IgD-negative memory B cell (primary cell): ENCODE measurements around the gene FBXW10. TPM values are rescaled to one million over a fixed set of nuclear protein-coding genes. Genes with fewer than 3 reads are reported as not detected.
"Not testable (repeated sequence)": the region's sequence is repeated elsewhere in the genome, so short reads cannot be mapped to it uniquely, and the experiment has no call there.

Experiments used
- H3K27ac Mint-ChIP-seq, 3 donors: one replicate each; pipeline ENCODE4 v1.8.0; 2020 to 2022; ENCODE audit warnings: mild to moderate bottlenecking in 3 of 3, mixed read lengths in 3 of 3, moderate library complexity in 1 of 3
- H3K27me3 Mint-ChIP-seq: one replicate; pipeline ENCODE4 v1.8.0; 2021; ENCODE audit warnings: mixed read lengths
- H3K36me3 Mint-ChIP-seq: one replicate; pipeline ENCODE4 v1.8.0; 2020; ENCODE audit warnings: mild to moderate bottlenecking, mixed read lengths
- H3K4me1 Mint-ChIP-seq, 3 donors: one replicate each; pipeline ENCODE4 v1.8.0; 2020 to 2022; ENCODE audit warnings: mixed read lengths in 3 of 3, mild to moderate bottlenecking in 1 of 3
- H3K4me3 Mint-ChIP-seq, 4 donors: one replicate each; pipeline ENCODE4 v1.8.0; 2020 to 2022; ENCODE audit warnings: mild to moderate bottlenecking in 4 of 4, mixed read lengths in 4 of 4, moderate library complexity in 3 of 4
- H3K9me3 Mint-ChIP-seq, 3 donors: one replicate each; pipeline ENCODE4 v1.8.0; 2020 to 2021; ENCODE audit warnings: mixed read lengths in 3 of 3, mild to moderate bottlenecking in 1 of 3
- polyA plus RNA-seq: library from polyadenylated mRNA; unstranded; fragments of 300-500 nt; fragmentation: Illumina TruSeq; gene quantifications from one replicate; pipeline ENCODE4 v1.2.3, GENCODE V29; 2021

FBXW10 gene
- polyA plus RNA-seq, 1 donor from 2014 or later = not detected

DNA sequence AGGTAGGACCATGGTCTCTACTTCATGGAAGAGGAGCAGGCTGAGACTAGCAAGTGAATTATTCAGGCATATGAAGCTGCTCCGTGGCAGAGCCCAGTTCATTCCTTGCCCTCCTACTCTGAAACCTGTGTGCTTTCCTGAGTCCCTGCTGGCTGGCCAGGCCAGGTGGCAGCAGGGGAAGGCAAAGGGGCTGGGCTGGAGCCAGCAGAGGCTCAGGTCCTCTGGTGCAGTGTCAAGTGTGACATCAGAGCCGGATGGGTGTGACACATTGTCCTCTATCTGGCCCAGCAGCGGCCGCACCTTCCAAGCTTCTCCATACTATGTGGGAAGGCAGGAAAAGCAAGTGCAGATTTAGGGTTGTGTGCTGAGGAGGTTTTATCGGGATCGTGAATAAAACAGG, 2.6 kb upstream of the FBXW10 start:
- H3K36me3 Mint-ChIP-seq, H3K27ac Mint-ChIP-seq, H3K9me3 Mint-ChIP-seq, H3K4me1 Mint-ChIP-seq, H3K27me3 Mint-ChIP-seq, H3K4me3 Mint-ChIP-seq: not testable (repeated sequence)

DNA sequence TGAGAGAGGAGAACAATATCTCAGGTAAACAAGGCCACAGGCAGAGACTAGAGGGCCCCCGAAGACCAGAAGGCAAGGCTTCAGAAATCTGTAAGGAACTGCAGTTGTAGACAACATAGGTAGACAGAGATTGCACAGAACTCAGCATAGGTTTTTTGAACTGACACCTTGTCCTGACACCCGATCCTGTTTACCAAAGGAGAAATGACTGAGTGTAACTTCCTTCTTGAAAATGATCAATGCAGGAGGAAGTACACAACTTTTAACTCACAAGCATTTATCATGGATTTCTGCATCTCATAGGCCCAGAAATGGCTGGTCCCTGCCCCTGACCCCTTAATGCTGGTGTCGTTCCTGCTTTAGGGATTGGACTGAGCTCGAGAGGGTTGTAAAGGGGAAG, 872 bp downstream of the FBXW10 start:
- H3K27me3 Mint-ChIP-seq, H3K4me1 Mint-ChIP-seq, H3K36me3 Mint-ChIP-seq, H3K9me3 Mint-ChIP-seq, H3K4me3 Mint-ChIP-seq, H3K27ac Mint-ChIP-seq: not testable (repeated sequence)

GRCh38 chr17:18746551-18746950, 2.7 kb downstream of the FBXW10 start:
- H3K27me3 Mint-ChIP-seq, H3K36me3 Mint-ChIP-seq, H3K27ac Mint-ChIP-seq, H3K4me1 Mint-ChIP-seq, H3K4me3 Mint-ChIP-seq, H3K9me3 Mint-ChIP-seq: not testable (repeated sequence)

DNA sequence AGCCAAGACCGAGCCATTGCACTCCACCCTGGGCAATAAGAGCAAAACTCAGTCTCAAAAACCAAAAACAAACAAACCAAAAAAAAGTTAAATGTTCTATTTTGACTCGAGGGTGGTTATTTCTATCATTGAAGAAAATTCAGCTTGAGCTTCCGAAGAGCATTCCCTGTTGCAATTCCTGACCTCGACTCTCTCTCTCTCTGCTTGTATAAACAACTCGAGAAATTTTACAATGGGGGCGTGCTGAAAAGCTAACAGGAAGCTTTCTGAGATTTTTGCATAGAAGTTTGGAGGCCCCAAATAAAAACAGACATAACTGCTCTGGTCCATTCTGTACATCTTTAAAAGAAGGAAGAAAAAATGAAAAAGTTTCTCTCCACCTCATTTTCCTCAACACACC, 3.6 kb downstream of the FBXW10 start:
- not testable (repeated sequence) for H3K9me3 Mint-ChIP-seq, H3K4me1 Mint-ChIP-seq, H3K4me3 Mint-ChIP-seq, H3K27ac Mint-ChIP-seq, H3K36me3 Mint-ChIP-seq, H3K27me3 Mint-ChIP-seq

- H3K27ac Mint-ChIP-seq, H3K27me3 Mint-ChIP-seq, H3K4me1 Mint-ChIP-seq, H3K4me3 Mint-ChIP-seq, H3K9me3 Mint-ChIP-seq, H3K36me3 Mint-ChIP-seq: not testable (repeated sequence)
These were observed 6.4 kb downstream of the FBXW10 start for GRCh38 chr17:18750242-18750641.

- not testable (repeated sequence) for H3K27ac Mint-ChIP-seq, H3K4me3 Mint-ChIP-seq, H3K27me3 Mint-ChIP-seq, H3K9me3 Mint-ChIP-seq, H3K36me3 Mint-ChIP-seq, H3K4me1 Mint-ChIP-seq
These were observed 10.1 kb downstream of the FBXW10 start for GRCh38 chr17:18753829-18754409.

GRCh38 chr17:18755969-18756368, 12.1 kb downstream of the FBXW10 start:
- not testable (repeated sequence) for H3K36me3 Mint-ChIP-seq, H3K27me3 Mint-ChIP-seq, H3K4me1 Mint-ChIP-seq, H3K27ac Mint-ChIP-seq, H3K4me3 Mint-ChIP-seq, H3K9me3 Mint-ChIP-seq

DNA sequence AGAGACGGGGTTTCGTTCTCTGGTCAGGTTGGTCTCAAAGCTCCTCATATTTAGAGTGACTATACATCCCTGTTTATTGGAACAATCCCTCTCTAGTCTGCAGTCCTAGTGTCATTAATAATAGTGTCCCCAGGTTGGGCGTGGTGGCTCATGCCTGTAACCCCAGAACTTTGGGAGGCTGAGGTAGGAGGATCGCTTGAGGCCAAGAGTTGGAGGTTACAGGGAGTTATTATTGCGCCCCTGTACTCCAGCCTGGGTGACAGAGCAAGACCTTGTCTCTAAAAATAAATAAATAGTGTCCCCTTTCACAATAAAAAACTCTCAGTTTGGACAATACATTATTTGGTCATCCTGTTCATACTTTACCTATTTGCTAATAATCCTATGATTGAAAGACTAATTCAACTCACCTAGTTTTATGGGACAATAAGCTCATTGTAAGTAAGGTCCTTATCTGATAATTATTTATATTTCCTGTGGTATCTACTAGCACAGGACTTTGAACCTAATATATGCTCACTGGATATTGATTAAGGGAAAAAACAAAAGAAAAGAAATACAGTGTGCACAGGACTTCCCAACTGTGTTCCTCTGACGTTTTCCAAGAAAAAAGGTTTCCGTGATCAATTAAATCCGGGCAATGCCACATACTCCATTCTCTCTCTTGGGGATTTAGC, 13.7 kb downstream of the FBXW10 start:
- not testable (repeated sequence) for H3K4me3 Mint-ChIP-seq, H3K27ac Mint-ChIP-seq, H3K4me1 Mint-ChIP-seq, H3K27me3 Mint-ChIP-seq, H3K36me3 Mint-ChIP-seq, H3K9me3 Mint-ChIP-seq

DNA sequence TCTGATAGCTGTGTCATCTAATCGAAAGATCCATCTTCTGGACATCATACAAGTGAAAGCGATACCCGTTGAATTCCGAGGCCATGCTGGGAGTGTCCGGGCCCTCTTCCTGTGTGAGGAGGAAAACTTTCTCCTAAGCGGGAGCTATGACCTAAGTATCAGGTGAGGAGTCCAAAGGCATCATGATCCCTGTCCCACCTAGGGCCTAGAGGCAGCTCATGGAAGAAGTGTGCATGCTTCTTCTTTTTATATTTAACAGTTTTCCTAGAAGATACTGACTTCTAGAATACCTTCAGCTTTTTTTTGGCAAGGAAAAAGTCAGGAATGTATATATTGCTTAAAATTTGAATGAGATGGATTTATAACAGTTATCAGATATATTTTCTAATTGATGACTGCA, 14.5 kb downstream of the FBXW10 start:
- not testable (repeated sequence) for H3K36me3 Mint-ChIP-seq, H3K27ac Mint-ChIP-seq, H3K27me3 Mint-ChIP-seq, H3K9me3 Mint-ChIP-seq, H3K4me3 Mint-ChIP-seq, H3K4me1 Mint-ChIP-seq

DNA sequence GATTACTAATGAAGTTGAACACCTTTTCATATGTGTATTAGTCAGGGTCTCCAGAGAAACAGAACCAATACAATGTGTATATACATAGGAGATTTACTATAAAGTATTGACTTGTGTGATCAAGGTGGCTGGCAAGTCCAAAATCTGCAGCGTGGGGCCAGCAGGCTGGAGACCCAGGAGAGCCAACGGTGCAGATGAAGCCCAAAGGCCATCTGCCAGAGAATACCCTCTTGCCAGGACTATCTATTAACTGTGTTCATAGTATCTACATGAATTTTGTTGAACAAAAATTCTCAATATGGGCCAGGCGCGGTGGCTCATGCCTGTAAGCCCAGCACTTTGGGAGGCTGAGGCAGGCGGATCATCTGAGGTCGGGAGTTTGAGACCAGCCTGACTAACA, 16.4 kb downstream of the FBXW10 start:
- not testable (repeated sequence) for H3K9me3 Mint-ChIP-seq, H3K36me3 Mint-ChIP-seq, H3K4me1 Mint-ChIP-seq, H3K27me3 Mint-ChIP-seq, H3K4me3 Mint-ChIP-seq, H3K27ac Mint-ChIP-seq

DNA sequence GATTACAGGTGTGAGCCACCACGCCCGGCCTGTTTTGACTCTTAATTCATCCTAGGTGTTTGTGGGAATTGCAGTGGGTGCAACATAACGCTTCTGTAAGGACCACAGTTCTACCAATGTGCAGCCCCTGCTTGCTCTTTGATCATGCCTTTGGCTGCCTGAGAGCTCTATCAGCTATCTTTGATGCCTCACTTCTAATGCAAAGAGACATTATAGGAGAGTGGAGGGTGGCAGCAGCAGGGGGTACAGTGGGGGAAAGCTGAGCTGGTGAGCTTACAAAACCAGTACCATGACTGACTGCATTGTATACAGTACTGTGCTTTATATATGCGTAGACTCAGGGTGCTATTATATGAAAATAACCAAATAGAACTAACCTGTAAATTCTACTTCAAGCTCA, 26.7 kb downstream of the FBXW10 start:
- H3K4me3 Mint-ChIP-seq, H3K27ac Mint-ChIP-seq, H3K9me3 Mint-ChIP-seq, H3K36me3 Mint-ChIP-seq, H3K4me1 Mint-ChIP-seq, H3K27me3 Mint-ChIP-seq: not testable (repeated sequence)

- H3K4me1 Mint-ChIP-seq, H3K9me3 Mint-ChIP-seq, H3K27ac Mint-ChIP-seq: not testable (repeated sequence)
These were observed 27.2 kb downstream of the FBXW10 start for GRCh38 chr17:18771066-18771465.

DNA sequence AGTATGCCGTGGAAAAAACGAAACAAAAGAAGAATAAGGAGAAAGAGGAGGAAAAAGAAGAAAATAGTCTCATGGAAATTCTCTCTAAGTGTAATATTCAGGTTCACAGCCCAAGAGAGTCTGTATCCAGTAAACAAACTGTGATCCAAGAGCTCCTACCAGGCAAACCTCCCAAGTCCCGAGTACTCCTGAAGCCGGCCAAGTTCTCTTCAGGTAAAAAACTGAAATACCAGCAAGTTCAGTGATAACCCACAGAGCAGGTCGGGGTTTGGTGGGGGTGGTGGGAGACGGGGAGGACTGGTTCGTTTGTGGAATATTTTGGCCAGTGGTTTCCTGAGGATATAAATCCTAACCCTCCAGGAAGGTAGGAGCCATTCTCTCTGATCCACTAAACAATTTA, 28.6 kb downstream of the FBXW10 start:
- peaks cover 3% of the 10 kb centered on the region for H3K36me3 Mint-ChIP-seq
- H3K27me3 Mint-ChIP-seq = peaks cover 4% of the 10 kb centered on the region
- H3K4me3 Mint-ChIP-seq = no peak overlapping the region
- H3K4me1 Mint-ChIP-seq = no peaks in the 10 kb centered on the region
- H3K9me3 Mint-ChIP-seq = no peaks in the 10 kb centered on the region
- H3K27ac Mint-ChIP-seq = no peak overlapping the region

More at GRCh38 chr17:18771066-18771465, 27.2 kb downstream of the FBXW10 start:
- H3K4me3 Mint-ChIP-seq, H3K27me3 Mint-ChIP-seq, H3K36me3 Mint-ChIP-seq: not testable (repeated sequence)

DNA sequence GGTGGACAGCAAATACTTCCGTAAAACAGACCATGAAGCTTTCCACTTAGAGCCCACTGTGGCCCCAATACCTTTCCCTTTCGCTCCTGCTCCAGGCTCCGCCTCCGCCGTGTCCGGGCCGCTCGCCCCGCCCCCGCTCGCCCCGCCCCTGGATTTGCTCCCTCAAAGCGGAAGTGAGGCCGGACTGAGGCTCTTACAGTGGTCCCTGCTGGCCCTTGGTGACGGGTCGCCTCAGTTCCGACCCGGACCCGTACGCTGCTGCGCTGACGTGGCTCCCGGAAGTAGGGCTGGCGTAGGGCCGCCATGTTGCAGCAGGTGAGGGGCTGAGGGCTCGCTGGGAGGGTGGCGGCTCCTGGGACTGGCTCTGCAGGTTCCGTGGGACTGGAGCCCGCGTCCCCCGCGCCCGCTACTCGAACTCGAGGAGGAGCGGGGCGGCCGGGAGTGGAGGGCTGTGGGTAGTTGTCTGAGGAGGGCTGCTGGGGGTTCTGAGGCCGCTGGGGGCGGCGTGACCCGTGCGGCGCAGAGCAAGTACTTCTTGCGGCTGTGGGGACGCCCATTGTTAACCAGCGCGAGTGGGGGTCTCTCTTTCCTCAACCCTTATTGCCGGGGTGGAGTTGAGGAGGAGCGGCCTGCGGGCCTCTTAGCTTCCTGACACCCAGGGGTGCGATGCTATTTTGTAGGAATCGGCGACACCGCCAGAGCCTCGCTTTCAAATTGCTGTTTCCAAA, 37.3 kb downstream of the FBXW10 start, which contains the start of gene TVP23B:
Gene TVP23B, plus strand, starts transcription at position 193 of the 728 bp plus-strand sequence. Its CDS starts 111 bp downstream, at position 304.
- peaks cover 7 to 15% (median 11%) of the 10 kb centered on the region in 3 donors for H3K4me1 Mint-ChIP-seq
- peak within 1 kb of the TSS; percentile 86 to 98 (median 94) for H3K4me3 Mint-ChIP-seq
- H3K27ac Mint-ChIP-seq = peak within 1 kb of the TSS; percentile 88 to 100 (median 97)

DNA sequence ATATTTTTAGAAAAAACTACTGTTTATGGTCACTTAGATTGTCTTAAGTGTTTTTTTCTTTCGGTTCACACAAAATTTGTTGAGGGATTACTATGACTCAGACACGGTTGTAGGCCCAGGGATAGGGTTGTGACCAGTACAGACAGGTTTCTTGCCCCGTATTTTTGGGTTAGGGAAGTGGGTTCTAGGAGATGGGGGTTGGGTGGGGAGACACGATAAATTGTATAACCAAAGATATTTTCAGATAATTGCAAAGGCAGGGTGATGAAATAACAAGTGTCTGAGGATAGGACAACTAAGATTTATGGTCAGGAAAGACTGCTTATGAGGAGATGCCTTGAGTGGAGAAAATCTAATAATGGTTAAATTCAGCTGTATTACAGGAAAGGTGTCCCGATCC, 38.0 kb downstream of the FBXW10 start:
- H3K36me3 Mint-ChIP-seq, H3K9me3 Mint-ChIP-seq, H3K27me3 Mint-ChIP-seq: not testable (repeated sequence)
- Mint-ChIP-seq H3K27ac (peak overlapping the region in 2 of 3 donors; percentile 64 to 88), H3K4me3 (peak overlapping the region in 1 of 4 donors; percentile 44), H3K4me1 (peaks cover 7 to 15% (median 11%) of the 10 kb centered on the region in 3 donors)

More for the DNA sequence above, 37.3 kb downstream of the FBXW10 start, which contains the start of gene TVP23B:
- not testable (repeated sequence) for H3K36me3 Mint-ChIP-seq, H3K9me3 Mint-ChIP-seq, H3K27me3 Mint-ChIP-seq

DNA sequence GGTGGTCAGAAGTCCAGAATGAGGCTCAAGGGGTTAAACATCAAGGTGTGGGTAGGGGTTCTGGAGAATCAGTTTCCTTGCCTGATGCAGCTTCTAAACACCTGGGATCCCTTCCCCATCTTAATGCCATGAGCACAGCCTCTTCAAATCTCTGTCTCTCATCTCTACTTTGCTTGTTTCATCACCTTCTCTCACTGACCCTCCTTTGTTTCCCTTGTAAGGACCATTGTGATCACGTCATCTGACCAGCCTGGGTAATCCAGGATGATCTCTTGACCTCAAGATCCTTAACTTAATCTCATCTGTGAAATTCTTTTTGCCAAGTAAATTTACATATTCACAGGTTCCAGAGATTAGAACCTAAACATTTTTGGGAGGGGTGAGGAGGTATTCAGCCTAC, 42.1 kb downstream of the FBXW10 start:
- not testable (repeated sequence) for H3K9me3 Mint-ChIP-seq, H3K27me3 Mint-ChIP-seq, H3K27ac Mint-ChIP-seq, H3K36me3 Mint-ChIP-seq
- peak overlapping the region in 1 of 4 donors; percentile 33 for H3K4me3 Mint-ChIP-seq
- peaks cover 7 to 10% (median 8%) of the 10 kb centered on the region in 3 donors for H3K4me1 Mint-ChIP-seq
